ENCODE data around the gene SGPL1.

SGPL1 gene

GRCh38 chr10:70784471-70784870 is 31.3 kb upstream of the SGPL1 start:
- no peaks in the 10 kb centered on the region for H3K36me3 ChIP-seq (ENCODE audit: control insufficient read depth, insufficient read depth, low read length)
- no peaks in the 10 kb centered on the region for H3K4me1 ChIP-seq (ENCODE audit: control insufficient read depth, insufficient read depth, low read length)
- no peaks in the 10 kb centered on the region for H3K27me3 ChIP-seq (ENCODE audit: control insufficient read depth, insufficient read depth, low read length)
- H3K27ac ChIP-seq (ENCODE audit: low read depth, low read length) = no peak overlapping the region
- no peak overlapping the region for H3K4me3 ChIP-seq (ENCODE audit: low read length)
- H3K9ac ChIP-seq (ENCODE audit: low read length) = no peak overlapping the region

- no peak within 1 kb of the TSS for H3K4me3 ChIP-seq (ENCODE audit: low read length)
- no peaks in the 10 kb centered on the region for H3K4me1 ChIP-seq (ENCODE audit: control insufficient read depth, insufficient read depth, low read length)
- H3K27me3 ChIP-seq (ENCODE audit: control insufficient read depth, insufficient read depth, low read length) = no peaks in the 10 kb centered on the region
- no peaks in the 10 kb centered on the region for H3K36me3 ChIP-seq (ENCODE audit: control insufficient read depth, insufficient read depth, low read length)
- H3K9ac ChIP-seq (ENCODE audit: low read length) = no peak within 1 kb of the TSS
- no peak within 1 kb of the TSS for H3K27ac ChIP-seq (ENCODE audit: low read depth, low read length)
These were observed 30.6 kb upstream of the SGPL1 start, which contains the start of gene TBATA for GRCh38 chr10:70785190-70785589. Gene TBATA, minus strand, starts transcription at chr10:70785377. Its CDS starts 1,998 bp downstream, at chr10:70783379.

GRCh38 chr10:70786799-70787415 is 28.8 kb upstream of the SGPL1 start:
- Histone ChIP-seq H3K9ac (ENCODE audit: low read length) (no peak overlapping the region), H3K27me3 (ENCODE audit: control insufficient read depth, insufficient read depth, low read length) (no peaks in the 10 kb centered on the region), H3K36me3 (ENCODE audit: control insufficient read depth, insufficient read depth, low read length) (no peaks in the 10 kb centered on the region), H3K4me3 (ENCODE audit: low read length) (no peak overlapping the region), H3K4me1 (ENCODE audit: control insufficient read depth, insufficient read depth, low read length) (no peaks in the 10 kb centered on the region), H3K27ac (ENCODE audit: low read depth, low read length) (no peak overlapping the region)

GRCh38 chr10:70791386-70792039 is 24.2 kb upstream of the SGPL1 start:
- Histone ChIP-seq H3K27me3 (ENCODE audit: control insufficient read depth, insufficient read depth, low read length) (no peaks in the 10 kb centered on the region), H3K4me1 (ENCODE audit: control insufficient read depth, insufficient read depth, low read length) (no peaks in the 10 kb centered on the region), H3K4me3 (ENCODE audit: low read length) (no peak overlapping the region), H3K27ac (ENCODE audit: low read depth, low read length) (no peak overlapping the region), H3K9ac (ENCODE audit: low read length) (no peak overlapping the region), H3K36me3 (ENCODE audit: control insufficient read depth, insufficient read depth, low read length) (no peaks in the 10 kb centered on the region)

GRCh38 chr10:70795613-70796012 is 20.1 kb upstream of the SGPL1 start:
- Histone ChIP-seq H3K27ac (ENCODE audit: low read depth, low read length) (no peak overlapping the region), H3K36me3 (ENCODE audit: control insufficient read depth, insufficient read depth, low read length) (no peaks in the 10 kb centered on the region), H3K27me3 (ENCODE audit: control insufficient read depth, insufficient read depth, low read length) (peaks cover 7% of the 10 kb centered on the region), H3K9ac (ENCODE audit: low read length) (no peak overlapping the region), H3K4me3 (ENCODE audit: low read length) (no peak overlapping the region), H3K4me1 (ENCODE audit: control insufficient read depth, insufficient read depth, low read length) (no peaks in the 10 kb centered on the region)

- H3K27ac ChIP-seq (ENCODE audit: low read depth, low read length) = no peak overlapping the region
- peaks cover 7% of the 10 kb centered on the region for H3K27me3 ChIP-seq (ENCODE audit: control insufficient read depth, insufficient read depth, low read length)
- H3K4me1 ChIP-seq (ENCODE audit: control insufficient read depth, insufficient read depth, low read length) = no peaks in the 10 kb centered on the region
These were observed 17.9 kb upstream of the SGPL1 start for GRCh38 chr10:70797840-70798239.

GRCh38 chr10:70799124-70799523 is 16.6 kb upstream of the SGPL1 start:
- no peak overlapping the region for H3K9ac ChIP-seq (ENCODE audit: low read length)
- no peaks in the 10 kb centered on the region for H3K4me1 ChIP-seq (ENCODE audit: control insufficient read depth, insufficient read depth, low read length)
- no peak overlapping the region for H3K4me3 ChIP-seq (ENCODE audit: low read length)
- H3K27me3 ChIP-seq (ENCODE audit: control insufficient read depth, insufficient read depth, low read length) = peaks cover 7% of the 10 kb centered on the region
- H3K27ac ChIP-seq (ENCODE audit: low read depth, low read length) = no peak overlapping the region
- no peaks in the 10 kb centered on the region for H3K36me3 ChIP-seq (ENCODE audit: control insufficient read depth, insufficient read depth, low read length)

More at GRCh38 chr10:70797840-70798239, 17.9 kb upstream of the SGPL1 start:
- no peak overlapping the region for H3K9ac ChIP-seq (ENCODE audit: low read length)
- no peaks in the 10 kb centered on the region for H3K36me3 ChIP-seq (ENCODE audit: control insufficient read depth, insufficient read depth, low read length)
- H3K4me3 ChIP-seq (ENCODE audit: low read length) = no peak overlapping the region

GRCh38 chr10:70801854-70802253 is 13.9 kb upstream of the SGPL1 start:
- H3K36me3 ChIP-seq (ENCODE audit: control insufficient read depth, insufficient read depth, low read length) = no peaks in the 10 kb centered on the region
- peaks cover 7% of the 10 kb centered on the region for H3K27me3 ChIP-seq (ENCODE audit: control insufficient read depth, insufficient read depth, low read length)
- no peaks in the 10 kb centered on the region for H3K4me1 ChIP-seq (ENCODE audit: control insufficient read depth, insufficient read depth, low read length)
- no peak overlapping the region for H3K4me3 ChIP-seq (ENCODE audit: low read length)
- no peak overlapping the region for H3K9ac ChIP-seq (ENCODE audit: low read length)
- H3K27ac ChIP-seq (ENCODE audit: low read depth, low read length) = no peak overlapping the region

- Histone ChIP-seq H3K27ac (ENCODE audit: low read depth, low read length) (no peak overlapping the region), H3K9ac (ENCODE audit: low read length) (no peak overlapping the region), H3K4me1 (ENCODE audit: control insufficient read depth, insufficient read depth, low read length) (no peaks in the 10 kb centered on the region)
These were observed 11.8 kb upstream of the SGPL1 start for GRCh38 chr10:70803775-70804420.

GRCh38 chr10:70804421-70804808 is 11.3 kb upstream of the SGPL1 start:
- no peak overlapping the region for H3K27ac ChIP-seq (ENCODE audit: low read depth, low read length)
- no peaks in the 10 kb centered on the region for H3K36me3 ChIP-seq (ENCODE audit: control insufficient read depth, insufficient read depth, low read length)
- H3K9ac ChIP-seq (ENCODE audit: low read length) = no peak overlapping the region
- H3K27me3 ChIP-seq (ENCODE audit: control insufficient read depth, insufficient read depth, low read length) = no peaks in the 10 kb centered on the region
- H3K4me3 ChIP-seq (ENCODE audit: low read length) = no peak overlapping the region
- H3K4me1 ChIP-seq (ENCODE audit: control insufficient read depth, insufficient read depth, low read length) = no peaks in the 10 kb centered on the region

More at GRCh38 chr10:70803775-70804420, 11.8 kb upstream of the SGPL1 start:
- no peaks in the 10 kb centered on the region for H3K27me3 ChIP-seq (ENCODE audit: control insufficient read depth, insufficient read depth, low read length)
- no peak overlapping the region for H3K4me3 ChIP-seq (ENCODE audit: low read length)
- H3K36me3 ChIP-seq (ENCODE audit: control insufficient read depth, insufficient read depth, low read length) = no peaks in the 10 kb centered on the region

- Histone ChIP-seq H3K36me3 (ENCODE audit: control insufficient read depth, insufficient read depth, low read length) (no peaks in the 10 kb centered on the region), H3K27ac (ENCODE audit: low read depth, low read length) (no peak overlapping the region), H3K4me1 (ENCODE audit: control insufficient read depth, insufficient read depth, low read length) (no peaks in the 10 kb centered on the region), H3K9ac (ENCODE audit: low read length) (no peak overlapping the region), H3K27me3 (ENCODE audit: control insufficient read depth, insufficient read depth, low read length) (no peaks in the 10 kb centered on the region), H3K4me3 (ENCODE audit: low read length) (no peak overlapping the region)
These were observed 10.0 kb upstream of the SGPL1 start for GRCh38 chr10:70805619-70806215.

GRCh38 chr10:70806841-70807240 is 8.9 kb upstream of the SGPL1 start:
- Histone ChIP-seq H3K9ac (ENCODE audit: low read length) (no peak overlapping the region), H3K27me3 (ENCODE audit: control insufficient read depth, insufficient read depth, low read length) (no peaks in the 10 kb centered on the region), H3K4me1 (ENCODE audit: control insufficient read depth, insufficient read depth, low read length) (no peaks in the 10 kb centered on the region), H3K27ac (ENCODE audit: low read depth, low read length) (no peak overlapping the region), H3K36me3 (ENCODE audit: control insufficient read depth, insufficient read depth, low read length) (no peaks in the 10 kb centered on the region), H3K4me3 (ENCODE audit: low read length) (no peak overlapping the region)

All from rectal smooth muscle tissue (tissue), 1 donor.